HepG2 (cell line): ENCODE results near the gene AMZ1. TPM values are rescaled to one million over a fixed set of nuclear protein-coding genes. Genes with fewer than 3 reads are reported as not detected.
A peak's percentile ranks its signal among the peaks of the same experiment; 100 is the strongest.

Source experiments
- AKNA ChIP-seq: sonication (generic); formaldehyde crosslinking; IDR thresholded peaks from 2 replicates; pipeline ENCODE4 v1.4.0; 2020; ENCODE audit warnings: missing genetic modification reagents, borderline replicate concordance
- HOMEZ ChIP-seq: IDR thresholded peaks from 2 replicates; pipeline ENCODE4 v1.6.1; 2016; ENCODE audit warnings: low read depth
- KDM2A ChIP-seq: sonication (generic); formaldehyde crosslinking; IDR thresholded peaks from 2 replicates; pipeline ENCODE4 v1.4.0; 2020; ENCODE audit warnings: low read depth, missing genetic modification reagents, borderline replicate concordance
- MNT ChIP-seq: fragments of 450-650 bp; IDR thresholded peaks from 2 replicates; pipeline ENCODE4 v1.6.1; 2016
- MTF2 ChIP-seq: sonication (generic); formaldehyde crosslinking; IDR thresholded peaks from 2 replicates; pipeline ENCODE4 v1.5.0; 2020; ENCODE audit warnings: missing genetic modification reagents, borderline replicate concordance
- SSRP1 ChIP-seq: IDR thresholded peaks from 2 replicates; pipeline ENCODE4 v1.6.1; 2016; ENCODE audit warnings: control low read depth
- TARDBP ChIP-seq: sonication (generic); formaldehyde crosslinking; IDR thresholded peaks from 2 replicates; pipeline ENCODE4 v1.8.0; 2022; ENCODE audit warnings: mild to moderate bottlenecking, missing genetic modification reagents
- TFE3 ChIP-seq: IDR thresholded peaks from 2 replicates; pipeline ENCODE4 v1.6.1; 2016
- THAP9 ChIP-seq: sonication (generic); formaldehyde crosslinking; IDR thresholded peaks from 2 replicates; pipeline ENCODE4; 2020; ENCODE audit warnings: missing genetic modification reagents, mild to moderate bottlenecking, borderline replicate concordance
- TRIM24 ChIP-seq: sonication (generic); formaldehyde crosslinking; IDR thresholded peaks from 2 replicates; pipeline ENCODE4 v1.8.0; 2022; ENCODE audit warnings: mild to moderate bottlenecking, missing genetic modification reagents
- ZNF512 ChIP-seq: sonication (generic); formaldehyde crosslinking; IDR thresholded peaks from 2 replicates; pipeline ENCODE4 v1.4.0; 2020; ENCODE audit warnings: mild to moderate bottlenecking, missing genetic modification reagents
- ZNF570 ChIP-seq: sonication (generic); formaldehyde crosslinking; IDR thresholded peaks from 2 replicates; pipeline ENCODE4 v1.4.0; 2020; ENCODE audit warnings: mild to moderate bottlenecking, missing genetic modification reagents, borderline replicate concordance
- ZNF891 ChIP-seq: sonication (generic); formaldehyde crosslinking; IDR thresholded peaks from 2 replicates; pipeline ENCODE4 v1.5.0; 2020; ENCODE audit warnings: mild to moderate bottlenecking, missing genetic modification reagents
- polyA plus RNA-seq, 8 experiments: library from polyadenylated mRNA; depleted of rRNA in 3 of 8; stranded (reverse) in 7 of 8; unstranded in 1 of 8; fragments of >200 nt; fragmentation: Illumina TruSeq in 4 of 8; extraction: Trizol in 4 of 8; gene quantifications; 2 replicates each; pipeline versions ENCODE4 v1.2.1 to v1.2.3, GENCODE V29; 2011 to 2016; ENCODE audit warnings: low read depth in 4 of 8, missing spikeins in 1 of 8, mixed read lengths in 1 of 8; ENCODE audit not compliant: insufficient read depth in 1 of 8
- total RNA-seq, 5 experiments: library from RNA; depleted of rRNA; stranded (reverse); fragments of >200 nt; fragmentation: Illumina TruSeq; extraction: Trizol; gene quantifications; 2 replicates each; pipeline ENCODE4 v1.2.3, GENCODE V29; 2016; ENCODE audit warnings: low read depth in 1 of 5

Gene AMZ1
- total and polyA plus RNA-seq, 2 of the 13 experiments (the other 11 are each of a cell fraction or from before 2014, with no cell fraction given), result 0.03 TPM; not detected in 1

GRCh38 chr7:2641406-2642393 lies 46.3 kb upstream of the AMZ1 start (continued):
- TF ChIP-seq AKNA (CRISPR knock-in tag), result no peak
- no peak for TF ChIP-seq THAP9 (CRISPR knock-in tag)
- 0 out of 2 replicates have a peak, but pooled peaks have one; percentile 26 for TF ChIP-seq HOMEZ (CRISPR knock-in tag)
- peak; percentile 26; the same call in 1 of the 2 replicates for TF ChIP-seq TARDBP (CRISPR knock-in tag)
- no peak for TF ChIP-seq TRIM24 (CRISPR knock-in tag)
- TF ChIP-seq ZNF512 (CRISPR knock-in tag), result no peak
- TF ChIP-seq KDM2A (CRISPR knock-in tag), result peak; percentile 65
- no peak for TF ChIP-seq SSRP1
- TF ChIP-seq TFE3 (CRISPR knock-in tag), result no peak
- no peak for TF ChIP-seq MTF2 (CRISPR knock-in tag)
- TF ChIP-seq ZNF891 (CRISPR knock-in tag), result no peak
- no peak for TF ChIP-seq MNT
- TF ChIP-seq ZNF570 (CRISPR knock-in tag), result no peak
